Mesendoderm (in vitro differentiated cells): ENCODE measurements around the gene ATAT1.

Experiments
- DNase-seq: peaks from one replicate; pipeline ENCODE4 v3.0.0; 2013
- H2AK5ac ChIP-seq: 2 replicates; pipeline ENCODE4 v1.6.1; 2013; ENCODE audit warnings: low read length, inconsistent platforms
- H2BK120ac ChIP-seq: 2 replicates; pipeline ENCODE4 v1.6.1; 2013; ENCODE audit warnings: low read depth, mild to moderate bottlenecking, low read length, moderate library complexity, mixed read lengths
- H2BK15ac ChIP-seq: replicated peaks from 2 replicates; pipeline ENCODE4 v1.6.1; 2013; ENCODE audit warnings: low read depth, mild to moderate bottlenecking, moderate library complexity
- H2BK5ac ChIP-seq: 2 replicates; pipeline ENCODE4 v1.6.1; 2013; ENCODE audit warnings: low read length, inconsistent platforms
- H3K18ac ChIP-seq: 2 replicates; pipeline ENCODE4 v1.6.1; 2013; ENCODE audit warnings: mild to moderate bottlenecking, low read length, mixed read lengths
- H3K23ac ChIP-seq: one replicate; pipeline ENCODE4 v1.6.1; 2013; ENCODE audit warnings: low read length
- H3K27ac ChIP-seq: 2 replicates; pipeline ENCODE4 v1.5.1; 2013; ENCODE audit warnings: low read depth, mild to moderate bottlenecking, inconsistent platforms, low read length, moderate library complexity
- H3K27me3 ChIP-seq: 2 replicates; pipeline ENCODE4 v1.6.1; 2013; ENCODE audit warnings: low read length, control low read depth, mild to moderate bottlenecking, inconsistent platforms; ENCODE audit not compliant: insufficient read depth, poor library complexity
- H3K36me3 ChIP-seq: 2 replicates; pipeline ENCODE4 v1.6.1; 2013; ENCODE audit warnings: low read length, inconsistent platforms; ENCODE audit not compliant: control insufficient read depth, insufficient read depth
- H3K4ac ChIP-seq: one replicate; pipeline ENCODE4 v1.6.1; 2013; ENCODE audit warnings: low read depth, mild to moderate bottlenecking, low read length, moderate library complexity
- H3K4me1 ChIP-seq: 2 replicates; pipeline ENCODE4 v1.6.1; 2013; ENCODE audit warnings: low read depth, low read length, inconsistent platforms; ENCODE audit not compliant: control insufficient read depth
- H3K4me2 ChIP-seq: 2 replicates; pipeline ENCODE4 v1.6.1; 2013; ENCODE audit warnings: low read length
- H3K4me3 ChIP-seq: 2 replicates; pipeline ENCODE4 v1.5.1; 2013; ENCODE audit warnings: mild to moderate bottlenecking, low read length
- H3K56ac ChIP-seq: one replicate; pipeline ENCODE4 v1.6.1; 2013; ENCODE audit warnings: low read length
- H3K79me1 ChIP-seq: 2 replicates; pipeline ENCODE4 v1.6.1; 2013; ENCODE audit warnings: low read length, inconsistent platforms
- H3K79me2 ChIP-seq: 2 replicates; pipeline ENCODE4 v1.6.1; 2013; ENCODE audit warnings: mild to moderate bottlenecking, low read length; ENCODE audit not compliant: control insufficient read depth, insufficient read depth
- H3K9ac ChIP-seq: 2 replicates; pipeline ENCODE4 v1.6.1; 2013; ENCODE audit warnings: low read length, inconsistent platforms
- H4K5ac ChIP-seq: one replicate; pipeline ENCODE4 v1.6.1; 2013; ENCODE audit warnings: low read length
- H4K8ac ChIP-seq: one replicate; pipeline ENCODE4 v1.6.1; 2013; ENCODE audit warnings: low read depth, mild to moderate bottlenecking, control low read depth, low read length, moderate library complexity
- WGBS: extraction: QIAGEN DNeasy Blood & Tissue Kit; methylation state at CpG from one replicate; pipeline ENCODE4 v1.1.7; 2013; ENCODE audit warnings: low lambda C conversion rate, missing lambda C conversion rate; ENCODE audit not compliant: insufficient coverage; ENCODE audit errors: extremely low coverage; 5-methylcytosine and 5-hydroxymethylcytosine counted together

Gene ATAT1

DNA sequence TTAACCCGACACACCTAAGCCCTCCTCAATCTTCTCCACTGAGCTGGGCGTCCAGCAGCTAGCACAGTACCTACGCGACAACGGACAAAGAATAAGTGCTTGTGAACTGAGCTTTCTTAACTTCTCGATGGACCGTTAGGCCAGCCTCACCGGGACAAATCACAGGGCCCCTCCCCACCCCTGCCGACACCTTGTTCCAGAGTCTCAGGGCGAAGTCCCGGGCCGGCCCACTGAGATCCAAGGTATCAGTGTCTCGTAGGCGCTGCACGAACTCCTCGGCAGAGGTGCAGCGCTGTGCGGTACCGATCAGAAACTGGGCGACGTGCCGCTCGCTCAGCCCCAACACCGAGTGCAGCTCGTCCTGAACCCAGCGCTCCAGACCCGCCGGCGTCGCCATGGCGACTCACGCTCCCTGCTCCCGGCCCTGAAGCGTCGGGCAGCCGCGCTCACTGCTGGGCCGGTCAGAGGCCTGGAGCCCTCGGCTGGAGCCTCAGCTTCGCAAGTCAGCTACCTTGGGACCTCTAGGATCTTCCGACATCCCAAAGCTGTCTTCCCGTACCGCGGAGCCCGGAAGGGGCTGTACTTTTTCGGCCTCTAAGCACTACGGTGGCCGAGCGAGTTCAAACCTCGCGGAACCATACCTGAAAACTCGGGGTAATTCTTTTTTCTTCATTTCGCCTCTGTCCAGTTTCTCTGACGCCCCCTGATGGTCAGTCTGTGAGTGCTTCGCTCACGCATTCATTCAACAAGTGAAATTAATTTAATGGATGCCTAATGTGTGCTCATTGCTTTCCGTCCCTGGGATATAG lies 46.0 kb downstream of the ATAT1 start, which contains the start of gene DHX16:
Gene DHX16 (minus strand): TSS at position 562 of the 809 bp plus-strand sequence. CDS start 165 bp downstream, at position 397.
- H2BK5ac ChIP-seq, result no peak within 1 kb of the TSS
- DNase-seq, result peak; percentile 98
- peak within 1 kb of the TSS; percentile 98 for H3K9ac ChIP-seq
- H3K27ac ChIP-seq, result peak within 1 kb of the TSS; percentile 69
- peaks cover 4% of the 10 kb centered on the region for H3K79me1 ChIP-seq
- peaks cover 4% of the 10 kb centered on the region for H3K79me2 ChIP-seq
- no peak within 1 kb of the TSS for H2BK15ac ChIP-seq
- no peaks in the 10 kb centered on the region for H3K27me3 ChIP-seq
- WGBS, result no CpG with 5 or more reads among the region's 57 CpGs
- H3K4ac ChIP-seq, result no peak within 1 kb of the TSS
- H3K36me3 ChIP-seq, result peaks cover 8% of the 10 kb centered on the region
- H3K18ac ChIP-seq, result no peak within 1 kb of the TSS
- H3K4me3 ChIP-seq, result peak within 1 kb of the TSS; percentile 97
- no peak within 1 kb of the TSS for H4K8ac ChIP-seq
- peak within 1 kb of the TSS; percentile 97 for H3K56ac ChIP-seq
- H2BK120ac ChIP-seq, result no peak within 1 kb of the TSS
- H4K5ac ChIP-seq, result no peak within 1 kb of the TSS
- peak within 1 kb of the TSS; percentile 96 for H3K23ac ChIP-seq
- peak within 1 kb of the TSS; percentile 96 for H3K4me2 ChIP-seq
- H3K4me1 ChIP-seq, result no peaks in the 10 kb centered on the region
- no peak within 1 kb of the TSS for H2AK5ac ChIP-seq

DNA sequence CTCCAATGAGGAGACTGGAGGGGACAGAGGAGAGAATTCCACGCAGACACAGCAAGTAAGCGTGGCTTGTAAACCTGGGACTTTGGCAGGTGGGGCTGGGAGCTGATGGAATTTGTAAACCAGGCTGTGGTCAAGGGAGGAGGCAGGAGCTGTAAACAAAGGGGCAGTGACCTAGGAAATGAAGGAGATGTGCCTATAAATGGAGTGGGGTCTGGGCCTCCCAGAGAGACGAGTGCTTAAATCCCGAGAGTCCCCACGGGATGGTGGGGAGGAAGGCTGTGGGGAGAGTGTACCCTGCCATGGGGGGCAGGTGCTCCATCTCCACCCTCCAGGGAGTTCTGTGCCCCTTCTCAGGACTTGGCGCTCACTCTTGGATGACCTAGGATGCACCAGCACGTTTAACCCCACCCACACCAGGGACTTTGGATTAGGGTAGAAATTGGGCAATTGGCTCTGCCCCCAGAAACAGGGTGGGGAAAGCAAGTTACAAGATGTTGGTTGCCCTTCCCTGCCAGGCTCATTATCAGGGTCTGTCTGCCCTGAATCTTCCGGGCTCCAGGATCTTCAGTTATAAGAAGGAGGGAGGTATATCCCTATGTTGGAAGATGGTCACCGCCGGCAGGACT lies 50.1 kb downstream of the ATAT1 start:
- Histone ChIP-seq H3K18ac (no peak overlapping the region), H3K4me3 (no peak overlapping the region), H3K4me1 (no peaks in the 10 kb centered on the region), H4K8ac (no peak overlapping the region), H3K79me2 (peaks cover 16% of the 10 kb centered on the region), H2BK15ac (no peak overlapping the region), H3K36me3 (peaks cover 10% of the 10 kb centered on the region), H3K27me3 (no peaks in the 10 kb centered on the region), H3K4me2 (no peak overlapping the region), H3K23ac (no peak overlapping the region), H3K4ac (no peak overlapping the region), H4K5ac (no peak overlapping the region), H3K79me1 (peaks cover 12% of the 10 kb centered on the region), H2AK5ac (no peak overlapping the region), H2BK120ac (no peak overlapping the region), H3K27ac (no peak overlapping the region), H3K9ac (no peak overlapping the region), H2BK5ac (no peak overlapping the region), H3K56ac (no peak overlapping the region)
- DNase-seq, result no peak
- WGBS, result no CpG with 5 or more reads among the region's 10 CpGs

DNA sequence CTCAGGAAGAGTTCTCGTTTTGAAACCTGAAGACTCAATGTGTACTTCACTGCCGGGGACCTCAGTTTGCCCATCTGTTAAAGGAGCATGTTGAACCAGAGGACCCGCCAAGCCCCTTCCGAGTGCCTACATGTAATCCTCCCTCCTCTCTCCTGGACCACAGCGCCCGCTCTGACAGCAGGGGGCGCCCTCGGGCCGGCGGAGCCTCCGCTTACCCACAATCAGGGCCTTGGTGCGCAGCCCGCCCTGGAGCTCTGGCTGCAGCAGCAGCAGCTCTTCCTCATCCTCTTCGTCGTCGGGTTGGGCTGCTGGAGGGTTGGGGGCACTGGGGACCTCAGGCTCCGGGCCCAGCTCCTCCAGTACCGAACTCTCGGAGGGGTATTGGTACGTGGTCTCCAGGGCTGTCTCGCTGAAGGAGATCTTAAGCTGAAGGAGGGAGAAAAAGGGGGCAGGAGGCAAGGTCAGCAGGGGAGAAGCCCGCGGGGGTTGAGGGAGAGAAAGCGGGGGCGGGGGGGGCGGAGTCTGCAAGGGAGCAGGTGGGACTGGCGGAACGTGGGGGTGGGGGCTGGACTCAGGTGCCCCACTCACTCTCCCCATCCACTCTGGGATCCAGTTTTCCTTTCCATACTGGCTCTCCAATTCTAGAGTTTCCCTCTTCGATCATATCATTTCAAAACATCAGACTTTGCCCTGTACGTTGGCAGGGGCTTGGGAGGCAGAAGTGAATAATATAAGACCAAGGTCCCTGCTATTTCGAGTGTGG lies 52.5 kb downstream of the ATAT1 start:
- no peak overlapping the region for H2AK5ac ChIP-seq
- H3K9ac ChIP-seq, result peak overlapping the region; percentile 49
- H2BK15ac ChIP-seq, result no peak overlapping the region
- peak; percentile 89 for DNase-seq
- peak overlapping the region; percentile 6 for H3K4me2 ChIP-seq
- WGBS, result no CpG with 5 or more reads among the region's 31 CpGs
- peaks cover 14% of the 10 kb centered on the region for H3K79me1 ChIP-seq
- no peaks in the 10 kb centered on the region for H3K27me3 ChIP-seq
- H2BK120ac ChIP-seq, result no peak overlapping the region
- no peak overlapping the region for H3K4ac ChIP-seq
- H3K27ac ChIP-seq, result no peak overlapping the region
- peaks cover 35% of the 10 kb centered on the region for H3K79me2 ChIP-seq
- H3K4me3 ChIP-seq, result no peak overlapping the region
- peaks cover 12% of the 10 kb centered on the region for H3K36me3 ChIP-seq
- H4K8ac ChIP-seq, result no peak overlapping the region
- peaks cover 8% of the 10 kb centered on the region for H3K4me1 ChIP-seq
- H3K56ac ChIP-seq, result peak overlapping the region; percentile 56
- H2BK5ac ChIP-seq, result no peak overlapping the region
- no peak overlapping the region for H3K18ac ChIP-seq
- H4K5ac ChIP-seq, result no peak overlapping the region
- H3K23ac ChIP-seq, result no peak overlapping the region

DNA sequence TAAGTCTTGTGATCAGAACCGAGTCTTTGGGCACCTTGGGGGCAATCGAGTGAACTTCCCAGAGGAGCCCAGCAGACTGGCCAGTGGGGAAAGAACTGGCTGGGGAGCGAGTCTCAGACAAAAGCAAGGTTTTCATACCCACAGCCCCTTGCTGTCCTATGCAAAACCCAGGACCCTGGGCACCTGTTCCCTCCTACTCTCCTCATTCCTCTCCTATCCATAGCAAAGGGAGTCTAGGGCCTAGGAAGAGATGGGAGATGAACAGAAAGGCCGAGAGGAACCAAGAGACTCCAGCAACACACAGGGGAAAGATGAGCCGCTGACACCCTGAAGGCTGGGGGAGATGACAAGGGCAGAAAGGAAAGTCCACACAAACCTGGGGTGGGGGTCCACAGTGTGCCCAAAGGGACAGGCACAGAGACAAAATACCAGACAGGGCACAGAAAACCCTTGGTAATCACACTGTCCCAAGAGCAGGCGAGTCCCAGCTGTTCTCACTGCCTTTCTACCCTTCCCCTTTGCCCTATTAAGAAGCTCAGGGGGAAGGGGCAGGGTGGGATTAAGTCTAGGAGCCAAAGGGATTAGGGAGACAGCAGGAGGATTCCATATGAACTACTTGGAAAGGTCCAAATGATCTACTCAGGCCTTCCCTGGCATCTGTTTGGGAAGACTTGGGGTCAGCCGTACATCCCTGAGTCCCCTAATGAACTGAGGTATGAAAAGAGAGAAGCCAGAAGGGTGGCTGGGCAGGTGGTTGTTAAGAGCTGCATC lies 53.3 kb downstream of the ATAT1 start:
- WGBS, result no CpG with 5 or more reads among the region's 7 CpGs
- H3K9ac ChIP-seq, result peak overlapping the region; percentile 49
- H3K4me3 ChIP-seq, result no peak overlapping the region
- no peak overlapping the region for H3K18ac ChIP-seq
- peak overlapping the region; percentile 37 for H3K56ac ChIP-seq
- peaks cover 41% of the 10 kb centered on the region for H3K79me2 ChIP-seq
- H4K8ac ChIP-seq, result no peak overlapping the region
- no peak overlapping the region for H2BK15ac ChIP-seq
- H3K23ac ChIP-seq, result no peak overlapping the region
- no peak overlapping the region for H3K4ac ChIP-seq
- H4K5ac ChIP-seq, result no peak overlapping the region
- peak; percentile 14 for DNase-seq
- peaks cover 10% of the 10 kb centered on the region for H3K4me1 ChIP-seq
- no peak overlapping the region for H2AK5ac ChIP-seq
- peak overlapping the region; percentile 37 for H3K27ac ChIP-seq
- peaks cover 16% of the 10 kb centered on the region for H3K79me1 ChIP-seq
- peaks cover 12% of the 10 kb centered on the region for H3K36me3 ChIP-seq
- H3K4me2 ChIP-seq, result peak overlapping the region; percentile 13
- no peaks in the 10 kb centered on the region for H3K27me3 ChIP-seq
- no peak overlapping the region for H2BK120ac ChIP-seq
- H2BK5ac ChIP-seq, result no peak overlapping the region

DNA sequence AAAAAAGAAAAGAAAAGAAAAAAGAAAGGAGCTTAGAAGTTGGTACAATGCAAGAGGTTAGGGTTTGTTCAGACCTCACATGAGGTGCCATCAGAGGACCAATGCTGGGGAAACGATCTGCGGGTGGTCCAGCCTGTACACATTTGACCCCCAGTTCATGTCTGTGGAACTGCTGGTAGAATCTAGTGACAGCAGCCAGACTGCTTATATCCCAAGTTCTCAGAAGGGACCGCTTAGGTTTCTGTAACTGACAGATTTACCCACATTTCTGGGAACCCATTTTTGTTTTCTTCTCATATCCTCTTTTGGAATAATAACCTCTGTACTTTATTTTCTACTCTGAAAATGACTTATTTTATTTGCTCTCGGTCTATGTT lies 55.1 kb downstream of the ATAT1 start:
- Histone ChIP-seq H3K79me2 (peaks cover 56% of the 10 kb centered on the region), H2BK5ac (no peak overlapping the region), H3K4ac (no peak overlapping the region), H4K8ac (no peak overlapping the region), H3K4me1 (peaks cover 21% of the 10 kb centered on the region), H3K9ac (peak overlapping the region; percentile 50), H3K36me3 (peaks cover 7% of the 10 kb centered on the region), H3K79me1 (peaks cover 29% of the 10 kb centered on the region), H3K4me3 (no peak overlapping the region), H3K56ac (peak overlapping the region; percentile 77), H3K27me3 (no peaks in the 10 kb centered on the region), H4K5ac (no peak overlapping the region), H2BK120ac (no peak overlapping the region), H3K23ac (no peak overlapping the region), H2BK15ac (no peak overlapping the region), H2AK5ac (no peak overlapping the region), H3K18ac (no peak overlapping the region), H3K27ac (no peak overlapping the region), H3K4me2 (peak overlapping the region; percentile 15)
- no peak for DNase-seq
- WGBS, result no CpG with 5 or more reads among the region's 4 CpGs
